Mucosa of rectum (tissue), 2 donors: Measurements from ENCODE around the gene IFNA7.
"Not testable (repeated sequence)": the region's sequence is repeated elsewhere in the genome, so short reads cannot be mapped to it uniquely, and the experiment has no call there.

ENCODE experiments used
- H3K27ac ChIP-seq, 2 donors: one replicate each; pipeline ENCODE4 v1.7.0; 2013; ENCODE audit warnings: inconsistent platforms in 2 of 2, low read depth in 2 of 2, low read length in 2 of 2
- H3K27me3 ChIP-seq, 2 donors: one replicate each; pipeline ENCODE4 v1.7.0; 2013; ENCODE audit warnings: low read length in 2 of 2; ENCODE audit not compliant: control insufficient read depth in 2 of 2, insufficient read depth in 2 of 2
- H3K36me3 ChIP-seq, 2 donors: one replicate each; pipeline ENCODE4 v1.7.0; 2013; ENCODE audit warnings: low read length in 2 of 2; ENCODE audit not compliant: control insufficient read depth in 2 of 2, insufficient read depth in 2 of 2
- H3K4me1 ChIP-seq, 2 donors: one replicate each; pipeline ENCODE4 v1.7.0; 2013; ENCODE audit warnings: low read length in 2 of 2, mild to moderate bottlenecking in 1 of 2; ENCODE audit not compliant: control insufficient read depth in 2 of 2, insufficient read depth in 2 of 2
- H3K4me3 ChIP-seq, 2 donors: one replicate each; pipeline ENCODE4 v1.7.0; 2013; ENCODE audit warnings: low read length in 2 of 2
- H3K9ac ChIP-seq, 2 donors: one replicate each; pipeline ENCODE4 v1.7.0; 2013; ENCODE audit warnings: low read length in 2 of 2, low read depth in 1 of 2, mild to moderate bottlenecking in 1 of 2
- H3K9me3 ChIP-seq, 2 donors: one replicate each; pipeline ENCODE4 v1.7.0; 2013; ENCODE audit warnings: low read length in 2 of 2; ENCODE audit not compliant: control insufficient read depth in 2 of 2
- donor health status: healthy.
- donor health status: Normal muscosa, but diverticular disease.

IFNA7 gene

GRCh38 chr9:21182810-21183736, 18.9 kb downstream of the IFNA7 start:
- not testable (repeated sequence) for H3K9me3 ChIP-seq, H3K36me3 ChIP-seq, H3K4me1 ChIP-seq, H3K27ac ChIP-seq, H3K27me3 ChIP-seq, H3K4me3 ChIP-seq, H3K9ac ChIP-seq

- Histone ChIP-seq H3K36me3 (no peaks in the 10 kb centered on the region), H3K4me1 (no peaks in the 10 kb centered on the region), H3K9ac (no peak overlapping the region), H3K9me3 (no peaks in the 10 kb centered on the region), H3K4me3 (no peak overlapping the region), H3K27me3 (no peaks in the 10 kb centered on the region), H3K27ac (no peak overlapping the region)
Measured at GRCh38 chr9:21174671-21175070, 27.3 kb downstream of the IFNA7 start.

- Histone ChIP-seq H3K4me1 (no peaks in the 10 kb centered on the region), H3K27me3 (no peaks in the 10 kb centered on the region), H3K9ac (no peak overlapping the region), H3K36me3 (no peaks in the 10 kb centered on the region), H3K27ac (no peak overlapping the region), H3K9me3 (no peaks in the 10 kb centered on the region), H3K4me3 (no peak overlapping the region)
Measured at GRCh38 chr9:21172156-21172555, 29.8 kb downstream of the IFNA7 start.

GRCh38 chr9:21171351-21171750, 30.7 kb downstream of the IFNA7 start:
- H3K4me1 ChIP-seq, result no peaks in the 10 kb centered on the region
- no peak overlapping the region for H3K9ac ChIP-seq
- H3K9me3 ChIP-seq, result no peaks in the 10 kb centered on the region
- no peaks in the 10 kb centered on the region for H3K36me3 ChIP-seq
- H3K4me3 ChIP-seq, result no peak overlapping the region
- H3K27ac ChIP-seq, result no peak overlapping the region
- H3K27me3 ChIP-seq, result no peaks in the 10 kb centered on the region

GRCh38 chr9:21166560-21166959, 35.4 kb downstream of the IFNA7 start, which contains the start of gene IFNA21:
TSS of gene IFNA21 (minus strand) at chr9:21166660. CDS start at chr9:21166612, 48 bp downstream.
- H3K4me1 ChIP-seq, H3K27me3 ChIP-seq, H3K36me3 ChIP-seq, H3K27ac ChIP-seq, H3K9me3 ChIP-seq, H3K4me3 ChIP-seq, H3K9ac ChIP-seq: not testable (repeated sequence)

- no peaks in the 10 kb centered on the region for H3K36me3 ChIP-seq
- H3K27me3 ChIP-seq, result no peaks in the 10 kb centered on the region
- H3K9me3 ChIP-seq, result no peaks in the 10 kb centered on the region
- H3K4me1 ChIP-seq, result no peaks in the 10 kb centered on the region
- no peak overlapping the region for H3K9ac ChIP-seq
- H3K4me3 ChIP-seq, result no peak overlapping the region
- H3K27ac ChIP-seq, result no peak overlapping the region
Measured at GRCh38 chr9:21165516-21165915, 36.5 kb downstream of the IFNA7 start.

- Histone ChIP-seq H3K4me3 (no peak overlapping the region), H3K27ac (no peak overlapping the region), H3K9ac (no peak overlapping the region), H3K4me1 (no peaks in the 10 kb centered on the region), H3K9me3 (no peaks in the 10 kb centered on the region), H3K36me3 (no peaks in the 10 kb centered on the region), H3K27me3 (no peaks in the 10 kb centered on the region)
Measured at GRCh38 chr9:21160178-21160577, 41.8 kb downstream of the IFNA7 start.

GRCh38 chr9:21155501-21155900, 46.5 kb downstream of the IFNA7 start:
- H3K4me3 ChIP-seq, result no peak overlapping the region
- H3K27me3 ChIP-seq, result no peaks in the 10 kb centered on the region
- H3K4me1 ChIP-seq, result no peaks in the 10 kb centered on the region
- no peaks in the 10 kb centered on the region for H3K9me3 ChIP-seq
- H3K9ac ChIP-seq, result no peak overlapping the region
- no peaks in the 10 kb centered on the region for H3K36me3 ChIP-seq
- H3K27ac ChIP-seq, result no peak overlapping the region

- Histone ChIP-seq H3K9me3 (no peaks in the 10 kb centered on the region), H3K4me1 (no peaks in the 10 kb centered on the region), H3K9ac (no peak overlapping the region), H3K27me3 (no peaks in the 10 kb centered on the region), H3K27ac (no peak overlapping the region), H3K36me3 (no peaks in the 10 kb centered on the region), H3K4me3 (no peak overlapping the region)
Measured at GRCh38 chr9:21154018-21154608, 47.9 kb downstream of the IFNA7 start.

GRCh38 chr9:21153336-21154017, 48.5 kb downstream of the IFNA7 start:
- Histone ChIP-seq H3K27ac (no peak overlapping the region), H3K9ac (no peak overlapping the region), H3K36me3 (no peaks in the 10 kb centered on the region), H3K4me3 (no peak overlapping the region), H3K4me1 (no peaks in the 10 kb centered on the region), H3K9me3 (no peaks in the 10 kb centered on the region), H3K27me3 (no peaks in the 10 kb centered on the region)
